Testis (tissue), 2 donors: ENCODE results near the gene CAPZB.

ENCODE experiments used
- POLR2A ChIP-seq: fragments of 450-650 bp; IDR thresholded peaks from one replicate; pipeline ENCODE4 v1.6.1; 2017; ENCODE audit warnings: antibody characterized with exemption, mild to moderate bottlenecking, moderate library complexity
- TF ChIP-seq, protein P1 (sequence below), 3 experiments: fragments of 450-650 bp in 2 of 3; fragments of 200-600 bp in 1 of 3; sonication (generic) in 1 of 3; IDR thresholded peaks; one replicate each; pipeline ENCODE4 v1.5.1; 2016 to 2019; ENCODE audit warnings: antibody characterized with exemption in 3 of 3, mild to moderate bottlenecking in 2 of 3, moderate library complexity in 1 of 3

GRCh38 chr1:19306941-19307340 lies 178.4 kb downstream of the CAPZB start:
- TF ChIP-seq, protein P1, sequence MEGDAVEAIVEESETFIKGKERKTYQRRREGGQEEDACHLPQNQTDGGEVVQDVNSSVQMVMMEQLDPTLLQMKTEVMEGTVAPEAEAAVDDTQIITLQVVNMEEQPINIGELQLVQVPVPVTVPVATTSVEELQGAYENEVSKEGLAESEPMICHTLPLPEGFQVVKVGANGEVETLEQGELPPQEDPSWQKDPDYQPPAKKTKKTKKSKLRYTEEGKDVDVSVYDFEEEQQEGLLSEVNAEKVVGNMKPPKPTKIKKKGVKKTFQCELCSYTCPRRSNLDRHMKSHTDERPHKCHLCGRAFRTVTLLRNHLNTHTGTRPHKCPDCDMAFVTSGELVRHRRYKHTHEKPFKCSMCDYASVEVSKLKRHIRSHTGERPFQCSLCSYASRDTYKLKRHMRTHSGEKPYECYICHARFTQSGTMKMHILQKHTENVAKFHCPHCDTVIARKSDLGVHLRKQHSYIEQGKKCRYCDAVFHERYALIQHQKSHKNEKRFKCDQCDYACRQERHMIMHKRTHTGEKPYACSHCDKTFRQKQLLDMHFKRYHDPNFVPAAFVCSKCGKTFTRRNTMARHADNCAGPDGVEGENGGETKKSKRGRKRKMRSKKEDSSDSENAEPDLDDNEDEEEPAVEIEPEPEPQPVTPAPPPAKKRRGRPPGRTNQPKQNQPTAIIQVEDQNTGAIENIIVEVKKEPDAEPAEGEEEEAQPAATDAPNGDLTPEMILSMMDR (IDR thresholded peaks at IDR 0.05): no peak
- no peak for TF ChIP-seq POLR2A
